HS-27A (cell line): ENCODE results near the gene CYB5R2.

Experiments
- DNase-seq: peaks from one replicate; pipeline ENCODE4 v3.0.0-alpha.2; 2012; ENCODE audit warnings: low read depth, missing footprints

The CYB5R2 gene

GRCh38 chr11:7637447-7638157 lies 35.7 kb downstream of the CYB5R2 start:
- DNase-seq: no peak

GRCh38 chr11:7636350-7636749 lies 37.0 kb downstream of the CYB5R2 start:
- DNase-seq: no peak

- DNase-seq: no peak
These were observed 37.6 kb downstream of the CYB5R2 start for GRCh38 chr11:7635708-7636107.

GRCh38 chr11:7635137-7635536 lies 38.2 kb downstream of the CYB5R2 start:
- no peak for DNase-seq

- DNase-seq: no peak
These were observed 41.1 kb downstream of the CYB5R2 start for GRCh38 chr11:7632211-7632610.

- DNase-seq: no peak
These were observed 43.3 kb downstream of the CYB5R2 start for GRCh38 chr11:7630002-7630401.

- DNase-seq: no peak
These were observed 44.6 kb downstream of the CYB5R2 start for GRCh38 chr11:7628660-7629059.

GRCh38 chr11:7622721-7623120 lies 50.6 kb downstream of the CYB5R2 start:
- no peak for DNase-seq

- DNase-seq: no peak
These were observed 51.7 kb downstream of the CYB5R2 start for GRCh38 chr11:7621554-7621953.

GRCh38 chr11:7621090-7621489 lies 52.2 kb downstream of the CYB5R2 start:
- DNase-seq: no peak

- no peak for DNase-seq
These were observed 54.0 kb downstream of the CYB5R2 start for GRCh38 chr11:7619322-7619721.

- no peak for DNase-seq
These were observed 56.3 kb downstream of the CYB5R2 start for GRCh38 chr11:7617032-7617431.
